GM21528 (cell line): ENCODE measurements around the gene NTNG1.
"Not testable (repeated sequence)": the region's sequence is repeated elsewhere in the genome, so short reads cannot be mapped to it uniquely, and the experiment has no call there.

Source experiments
- ATAC-seq: cut with Tn5 transposase; IDR thresholded peaks from one replicate; pipeline ENCODE4 v1.9.1; 2021; ENCODE audit warnings: mild to moderate bottlenecking, moderate library complexity; ENCODE audit not compliant: unreplicated experiment, low FRiP score

The NTNG1 gene

GRCh38 chr1:107142140-107142542 is 1.3 kb downstream of the NTNG1 start:
- no peak for ATAC-seq

- no peak for ATAC-seq
Observed at GRCh38 chr1:107142666-107143065, 1.8 kb downstream of the NTNG1 start.

GRCh38 chr1:107145637-107146036 is 4.8 kb downstream of the NTNG1 start:
- no peak for ATAC-seq

- ATAC-seq = no peak
Observed at GRCh38 chr1:107147843-107148242, 7.0 kb downstream of the NTNG1 start.

- no peak for ATAC-seq
Observed at GRCh38 chr1:107149946-107150345, 9.1 kb downstream of the NTNG1 start.

GRCh38 chr1:107151295-107151694 is 10.5 kb downstream of the NTNG1 start:
- no peak for ATAC-seq

- ATAC-seq = no peak
Observed at GRCh38 chr1:107152395-107152794, 11.6 kb downstream of the NTNG1 start.

GRCh38 chr1:107153014-107153413 is 12.2 kb downstream of the NTNG1 start:
- no peak for ATAC-seq

- ATAC-seq = no peak
Observed at GRCh38 chr1:107158496-107158895, 17.7 kb downstream of the NTNG1 start.

- no peak for ATAC-seq
Observed at GRCh38 chr1:107158991-107159390, 18.2 kb downstream of the NTNG1 start.

GRCh38 chr1:107162745-107163144 is 21.9 kb downstream of the NTNG1 start:
- no peak for ATAC-seq

GRCh38 chr1:107164901-107165300 is 24.1 kb downstream of the NTNG1 start:
- ATAC-seq = not testable (repeated sequence)

GRCh38 chr1:107169615-107170014 is 28.8 kb downstream of the NTNG1 start:
- ATAC-seq = no peak

GRCh38 chr1:107171333-107171732 is 30.5 kb downstream of the NTNG1 start:
- ATAC-seq = no peak

- ATAC-seq = no peak
Observed at GRCh38 chr1:107172450-107173170, 31.8 kb downstream of the NTNG1 start.

GRCh38 chr1:107175102-107175909 is 34.5 kb downstream of the NTNG1 start:
- ATAC-seq = no peak

GRCh38 chr1:107181253-107181969 is 40.6 kb downstream of the NTNG1 start:
- no peak for ATAC-seq

- ATAC-seq = no peak
Observed at GRCh38 chr1:107183011-107183410, 42.2 kb downstream of the NTNG1 start.

- no peak for ATAC-seq
Observed at GRCh38 chr1:107184888-107185287, 44.0 kb downstream of the NTNG1 start.

- no peak for ATAC-seq
Observed at GRCh38 chr1:107187399-107187798, 46.6 kb downstream of the NTNG1 start.

GRCh38 chr1:107188160-107188559 is 47.3 kb downstream of the NTNG1 start:
- no peak for ATAC-seq
